ENCODE results near the gene DNM3.

DNM3 gene

GRCh38 chr1:172457479-172458130 is 616.3 kb downstream of the DNM3 start:
- TF ChIP-seq CTCF (IDR thresholded peaks at IDR 0.05; ENCODE audit: borderline replicate concordance, control extremely low read depth, extremely low read depth, insufficient read depth, missing control alignments): no peak
- no peak for DNase-seq (ENCODE audit: low spot score)
- in situ Hi-C loops (cut with MboI; ENCODE audit: low sequenced_read_pairs, unreplicated experiment): loop anchor here (10.0 kb wide), 1 partner anchor 247 kb away; no protein-coding TSS in a partner anchor

DNA sequence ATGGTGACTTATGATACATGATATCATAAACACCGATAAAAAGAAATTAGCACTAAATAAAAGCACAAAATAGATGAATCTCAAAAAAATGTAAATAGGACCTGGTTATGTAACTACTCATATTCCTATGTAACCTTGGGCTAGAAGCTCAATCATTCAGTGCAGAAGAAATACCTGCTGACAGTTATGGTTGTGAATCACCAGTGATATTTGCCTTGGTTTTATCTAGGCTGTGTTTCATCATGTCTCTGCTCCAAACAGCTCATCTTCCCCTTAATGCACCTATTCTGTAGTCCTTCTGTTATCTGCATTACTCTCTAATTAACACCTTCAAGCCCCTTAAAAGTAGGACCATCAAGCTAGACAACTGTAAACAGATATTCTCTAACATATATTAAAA is 618.9 kb downstream of the DNM3 start:
- TF ChIP-seq CTCF (IDR thresholded peaks at IDR 0.05; ENCODE audit: borderline replicate concordance, control extremely low read depth, extremely low read depth, insufficient read depth, missing control alignments): no peak
- in situ Hi-C loops (cut with MboI; ENCODE audit: low sequenced_read_pairs, unreplicated experiment): no loop called here
- no peak for DNase-seq (ENCODE audit: low spot score)

GRCh38 chr1:172460887-172461315 is 619.6 kb downstream of the DNM3 start:
- no peak for TF ChIP-seq CTCF (IDR thresholded peaks at IDR 0.05; ENCODE audit: borderline replicate concordance, control extremely low read depth, extremely low read depth, insufficient read depth, missing control alignments)
- in situ Hi-C loops (cut with MboI; ENCODE audit: low sequenced_read_pairs, unreplicated experiment): no loop called here
- DNase-seq (ENCODE audit: low spot score): no peak

All from GM13976 (cell line).